ENCODE measurements around the gene FLG2. TPM values are rescaled to one million over a fixed set of nuclear protein-coding genes. Genes with fewer than 3 reads are reported as not detected.
"Not testable (repeated sequence)": the region's sequence is repeated elsewhere in the genome, so short reads cannot be mapped to it uniquely, and the experiment has no call there.

The FLG2 gene
- total RNA-seq, 1 experiment from 2014 or later, result not detected

- Mint-ChIP-seq H3K4me3 (ENCODE audit: unreplicated experiment) (no peak overlapping the region), H3K4me1 (ENCODE audit: insufficient read depth, unreplicated experiment) (no peaks in the 10 kb centered on the region), H3K27me3 (ENCODE audit: insufficient read depth, unreplicated experiment) (no peaks in the 10 kb centered on the region), H3K27ac (ENCODE audit: low read depth, unreplicated experiment) (no peak overlapping the region), H3K9me3 (ENCODE audit: unreplicated experiment) (peaks cover 58% of the 10 kb centered on the region), H3K36me3 (ENCODE audit: insufficient read depth, unreplicated experiment) (no peaks in the 10 kb centered on the region)
- POLR2A ChIA-PET, result interaction anchor here (1.2 kb wide), 1 partner anchor 25 kb away, joined by 3 read pairs; no protein-coding TSS in a partner anchor
- CTCF ChIA-PET, result interaction anchor here (0.8 to 1.0 kb wide), 2 partner anchors 98 to 131 kb away, joined by 3 to 5 read pairs; no protein-coding TSS in a partner anchor
- BruUV-seq (replicated peaks), result no TSS peak
- TF ChIP-seq CTCF (IDR thresholded peaks at IDR 0.05; ENCODE audit: unreplicated experiment), result no peak
- intact Hi-C loops (cut with micrococcal nuclease), result no loop called here
- DNase-seq (ENCODE audit: unreplicated experiment), result no peak
Measured at GRCh38 chr1:152309955-152310354, 49.9 kb downstream of the FLG2 start.

GRCh38 chr1:152309320-152309901 lies 50.4 kb downstream of the FLG2 start:
- BruUV-seq (replicated peaks); H3K36me3 Mint-ChIP-seq (ENCODE audit: insufficient read depth, unreplicated experiment); POLR2A ChIA-PET; H3K4me3 Mint-ChIP-seq (ENCODE audit: unreplicated experiment); H3K27me3 Mint-ChIP-seq (ENCODE audit: insufficient read depth, unreplicated experiment); H3K27ac Mint-ChIP-seq (ENCODE audit: low read depth, unreplicated experiment); CTCF ChIA-PET; H3K4me1 Mint-ChIP-seq (ENCODE audit: insufficient read depth, unreplicated experiment); intact Hi-C loops (cut with micrococcal nuclease); DNase-seq (ENCODE audit: unreplicated experiment): not testable (repeated sequence)
- peaks cover 55% of the 10 kb centered on the region for H3K9me3 Mint-ChIP-seq (ENCODE audit: unreplicated experiment)

GRCh38 chr1:152308758-152309157 lies 51.0 kb downstream of the FLG2 start:
- H3K27ac Mint-ChIP-seq (ENCODE audit: low read depth, unreplicated experiment); BruUV-seq (replicated peaks); intact Hi-C loops (cut with micrococcal nuclease); H3K4me3 Mint-ChIP-seq (ENCODE audit: unreplicated experiment); POLR2A ChIA-PET; CTCF ChIA-PET; H3K27me3 Mint-ChIP-seq (ENCODE audit: insufficient read depth, unreplicated experiment); H3K36me3 Mint-ChIP-seq (ENCODE audit: insufficient read depth, unreplicated experiment); DNase-seq (ENCODE audit: unreplicated experiment); H3K4me1 Mint-ChIP-seq (ENCODE audit: insufficient read depth, unreplicated experiment): not testable (repeated sequence)
- H3K9me3 Mint-ChIP-seq (ENCODE audit: unreplicated experiment), result peaks cover 49% of the 10 kb centered on the region

- H3K4me3 Mint-ChIP-seq (ENCODE audit: unreplicated experiment); H3K36me3 Mint-ChIP-seq (ENCODE audit: insufficient read depth, unreplicated experiment); DNase-seq (ENCODE audit: unreplicated experiment); POLR2A ChIA-PET; BruUV-seq (replicated peaks); H3K27ac Mint-ChIP-seq (ENCODE audit: low read depth, unreplicated experiment); intact Hi-C loops (cut with micrococcal nuclease); H3K4me1 Mint-ChIP-seq (ENCODE audit: insufficient read depth, unreplicated experiment); H3K27me3 Mint-ChIP-seq (ENCODE audit: insufficient read depth, unreplicated experiment): not testable (repeated sequence)
- CTCF ChIA-PET, result interaction anchor here (0.6 kb wide), 1 partner anchor 272 kb away, joined by 3 read pairs; no protein-coding TSS in a partner anchor
- peaks cover 47% of the 10 kb centered on the region for H3K9me3 Mint-ChIP-seq (ENCODE audit: unreplicated experiment)
Measured at GRCh38 chr1:152307970-152308369, 51.8 kb downstream of the FLG2 start.

- H3K4me3 Mint-ChIP-seq (ENCODE audit: unreplicated experiment); H3K4me1 Mint-ChIP-seq (ENCODE audit: insufficient read depth, unreplicated experiment); intact Hi-C loops (cut with micrococcal nuclease); BruUV-seq (replicated peaks); DNase-seq (ENCODE audit: unreplicated experiment); CTCF ChIA-PET; POLR2A ChIA-PET; H3K27ac Mint-ChIP-seq (ENCODE audit: low read depth, unreplicated experiment); H3K36me3 Mint-ChIP-seq (ENCODE audit: insufficient read depth, unreplicated experiment); H3K27me3 Mint-ChIP-seq (ENCODE audit: insufficient read depth, unreplicated experiment): not testable (repeated sequence)
- peaks cover 32% of the 10 kb centered on the region for H3K9me3 Mint-ChIP-seq (ENCODE audit: unreplicated experiment)
Measured at GRCh38 chr1:152306123-152306522, 53.7 kb downstream of the FLG2 start.

GRCh38 chr1:152304773-152305172 lies 55.0 kb downstream of the FLG2 start:
- H3K9me3 Mint-ChIP-seq (ENCODE audit: unreplicated experiment), result peaks cover 19% of the 10 kb centered on the region
- H3K36me3 Mint-ChIP-seq (ENCODE audit: insufficient read depth, unreplicated experiment); DNase-seq (ENCODE audit: unreplicated experiment); H3K4me1 Mint-ChIP-seq (ENCODE audit: insufficient read depth, unreplicated experiment); H3K27ac Mint-ChIP-seq (ENCODE audit: low read depth, unreplicated experiment); intact Hi-C loops (cut with micrococcal nuclease); H3K4me3 Mint-ChIP-seq (ENCODE audit: unreplicated experiment); BruUV-seq (replicated peaks); POLR2A ChIA-PET: not testable (repeated sequence)
- peaks cover 19% of the 10 kb centered on the region for H3K27me3 Mint-ChIP-seq (ENCODE audit: insufficient read depth, unreplicated experiment)
- CTCF ChIA-PET, result interaction anchor here (0.6 to 0.7 kb wide), 3 partner anchors 118 to 377 kb away, joined by 3 to 4 read pairs (median 3); no protein-coding TSS in a partner anchor

GRCh38 chr1:152303139-152303872 lies 56.5 kb downstream of the FLG2 start:
- BruUV-seq (replicated peaks); H3K4me3 Mint-ChIP-seq (ENCODE audit: unreplicated experiment); H3K4me1 Mint-ChIP-seq (ENCODE audit: insufficient read depth, unreplicated experiment); DNase-seq (ENCODE audit: unreplicated experiment); H3K36me3 Mint-ChIP-seq (ENCODE audit: insufficient read depth, unreplicated experiment); intact Hi-C loops (cut with micrococcal nuclease); CTCF ChIA-PET; H3K27ac Mint-ChIP-seq (ENCODE audit: low read depth, unreplicated experiment); H3K9me3 Mint-ChIP-seq (ENCODE audit: unreplicated experiment); POLR2A ChIA-PET: not testable (repeated sequence)
- peaks cover 34% of the 10 kb centered on the region for H3K27me3 Mint-ChIP-seq (ENCODE audit: insufficient read depth, unreplicated experiment)
